Colonic mucosa (tissue), 4 donors: Measurements from ENCODE around the gene PANX2. TPM values are rescaled to one million over a fixed set of nuclear protein-coding genes. Genes with fewer than 3 reads are reported as not detected.
A peak's percentile ranks its signal among the peaks of the same experiment; 100 is the strongest.
"Not testable (repeated sequence)": the region's sequence is repeated elsewhere in the genome, so short reads cannot be mapped to it uniquely, and the experiment has no call there.

Experiments
- DNase-seq: peaks from one replicate; pipeline ENCODE4 v3.0.0-alpha.2; 2020
- H3K27ac ChIP-seq: fragments of 200-600 bp; one replicate; pipeline ENCODE4 v1.8.0; 2021
- H3K27me3 ChIP-seq: fragments of 200-600 bp; one replicate; pipeline ENCODE4 v1.8.0; 2021
- H3K36me3 ChIP-seq: fragments of 200-600 bp; one replicate; pipeline ENCODE4 v1.8.0; 2021
- H3K4me1 ChIP-seq: fragments of 200-600 bp; one replicate; pipeline ENCODE4 v1.8.0; 2021; ENCODE audit warnings: mild to moderate bottlenecking
- H3K4me3 ChIP-seq: fragments of 200-600 bp; one replicate; pipeline ENCODE4 v1.8.0; 2021
- H3K9ac ChIP-seq, 2 donors: one replicate each; pipeline ENCODE4 v1.7.0; 2013; ENCODE audit warnings: control low read depth in 2 of 2, low read depth in 2 of 2, low read length in 2 of 2
- H3K9me3 ChIP-seq: fragments of 200-600 bp; one replicate; pipeline ENCODE4 v1.8.0; 2021
- CTCF ChIP-seq: fragments of 200-600 bp; IDR thresholded peaks from one replicate; pipeline ENCODE4 v1.8.0; 2022; ENCODE audit warnings: antibody characterized with exemption, mild to moderate bottlenecking
- intact Hi-C: fragments of 100-400 bp; cut with DNase I; formaldehyde crosslinking; loops from one replicate; pipeline ENCODE4 v1.14.1; 2022
- total RNA-seq, 2 donors: library from RNA; stranded (reverse); fragmentation: NEBNext Ultra II Directional in 1 of 2; extraction: Animal tissue kit (Norgen Biotek cat#: 25700) in 1 of 2; gene quantifications; one replicate each; pipeline ENCODE4 v1.2.1, GENCODE V29; 2021
- donor health status: healthy.
- donor health status: DM: no; HTN: no; CAD: no.
- donor health status: DM: no; HTN: no; CAD: no.

The PANX2 gene
- total RNA-seq, 2 donors from 2014 or later = not detected

- Histone ChIP-seq H3K27ac (no peak overlapping the region), H3K27me3 (peaks cover 13% of the 10 kb centered on the region), H3K36me3 (no peaks in the 10 kb centered on the region), H3K9ac (no peak overlapping the region), H3K9me3 (no peaks in the 10 kb centered on the region), H3K4me3 (no peak overlapping the region), H3K4me1 (no peaks in the 10 kb centered on the region)
- intact Hi-C loops = no loop called here
- no peak for TF ChIP-seq CTCF
- DNase-seq = no peak
Measured at GRCh38 chr22:50165436-50166123, 5.0 kb upstream of the PANX2 start.

GRCh38 chr22:50167689-50168489, 2.6 kb upstream of the PANX2 start:
- peaks cover 27% of the 10 kb centered on the region for H3K27me3 ChIP-seq
- intact Hi-C loops = no loop called here
- no peaks in the 10 kb centered on the region for H3K9me3 ChIP-seq
- no peaks in the 10 kb centered on the region for H3K36me3 ChIP-seq
- H3K9ac ChIP-seq = no peak overlapping the region
- H3K4me3 ChIP-seq = no peak overlapping the region
- H3K4me1 ChIP-seq = no peaks in the 10 kb centered on the region
- H3K27ac ChIP-seq = no peak overlapping the region
- DNase-seq = no peak
- no peak for TF ChIP-seq CTCF

GRCh38 chr22:50168490-50169180, 1.9 kb upstream of the PANX2 start:
- H3K4me1 ChIP-seq, H3K27ac ChIP-seq, DNase-seq, H3K36me3 ChIP-seq, H3K9ac ChIP-seq, H3K9me3 ChIP-seq, H3K4me3 ChIP-seq, intact Hi-C loops: not testable (repeated sequence)
- peaks cover 27% of the 10 kb centered on the region for H3K27me3 ChIP-seq

GRCh38 chr22:50169181-50169759, 1.3 kb upstream of the PANX2 start:
- Histone ChIP-seq H3K4me1 (no peaks in the 10 kb centered on the region), H3K27ac (no peak overlapping the region), H3K36me3 (no peaks in the 10 kb centered on the region), H3K9me3 (no peaks in the 10 kb centered on the region), H3K27me3 (peaks cover 27% of the 10 kb centered on the region), H3K9ac (no peak overlapping the region), H3K4me3 (no peak overlapping the region)
- no peak for TF ChIP-seq CTCF
- DNase-seq = no peak
- intact Hi-C loops = no loop called here

- no peak for DNase-seq
- Histone ChIP-seq H3K9me3 (no peaks in the 10 kb centered on the region), H3K9ac (no peak overlapping the region), H3K4me3 (peak overlapping the region; percentile 20), H3K4me1 (no peaks in the 10 kb centered on the region), H3K27ac (no peak overlapping the region), H3K36me3 (no peaks in the 10 kb centered on the region), H3K27me3 (peaks cover 27% of the 10 kb centered on the region)
- intact Hi-C loops = no loop called here
- no peak for TF ChIP-seq CTCF
Measured at GRCh38 chr22:50169774-50170341, 673 bp upstream of the PANX2 start.
